HepG2 (cell line): ENCODE results near the gene PIKFYVE. TPM values are rescaled to one million over a fixed set of nuclear protein-coding genes. Genes with fewer than 3 reads are reported as not detected.

Experiments used
- ATF1 ChIP-seq: IDR thresholded peaks from 2 replicates; pipeline ENCODE4 v1.6.1; 2016; ENCODE audit warnings: mild to moderate bottlenecking, control low read depth
- ATF6 ChIP-seq: sonication (generic); formaldehyde crosslinking; conservative IDR thresholded peaks from 2 replicates; pipeline ENCODE4 v1.4.0; 2020; ENCODE audit warnings: missing genetic modification reagents
- ATF7-NPFF ChIP-seq: sonication (generic); formaldehyde crosslinking; IDR thresholded peaks from 2 replicates; pipeline ENCODE4 v1.8.1; 2023; ENCODE audit warnings: mild to moderate bottlenecking, low read depth, missing genetic modification reagents, moderate library complexity
- BRF2 ChIP-seq: sonication (generic); formaldehyde crosslinking; IDR thresholded peaks from 2 replicates; pipeline ENCODE4 v1.8.1; 2022; ENCODE audit warnings: mild to moderate bottlenecking, missing genetic modification reagents
- CBX5 ChIP-seq: sonication (generic); formaldehyde crosslinking; IDR thresholded peaks from 2 replicates; pipeline ENCODE4 v1.4.0; 2020; ENCODE audit warnings: missing genetic modification reagents, borderline replicate concordance
- CC2D1A ChIP-seq: sonication (generic); formaldehyde crosslinking; IDR thresholded peaks from 2 replicates; pipeline ENCODE4 v1.8.1; 2023; ENCODE audit warnings: mild to moderate bottlenecking, missing genetic modification reagents
- FOXK2 ChIP-seq: fragments of 450-650 bp; IDR thresholded peaks from 2 replicates; pipeline ENCODE4 v1.6.1; 2016
- GATAD1 ChIP-seq: IDR thresholded peaks from 2 replicates; pipeline ENCODE4 v1.6.1; 2016; ENCODE audit warnings: missing genetic modification reagents, missing compliant biosample characterization
- GFI1 ChIP-seq: sonication (generic); formaldehyde crosslinking; IDR thresholded peaks from 2 replicates; pipeline ENCODE4 v1.5.0; 2020; ENCODE audit warnings: missing genetic modification reagents, mild to moderate bottlenecking, borderline replicate concordance
- GMEB2 ChIP-seq: IDR thresholded peaks from 2 replicates; pipeline ENCODE4 v1.6.1; 2016; ENCODE audit warnings: missing biosample characterization, missing genetic modification reagents, low read depth
- GTF3A ChIP-seq: sonication (generic); formaldehyde crosslinking; conservative IDR thresholded peaks from 2 replicates; pipeline ENCODE4 v1.4.0; 2020; ENCODE audit warnings: mild to moderate bottlenecking, missing genetic modification reagents
- KAT8 ChIP-seq: IDR thresholded peaks from 2 replicates; pipeline ENCODE4 v1.6.1; 2016; ENCODE audit warnings: missing genetic modification reagents, missing compliant biosample characterization
- MBD4 ChIP-seq: IDR thresholded peaks from 2 replicates; pipeline ENCODE4 v1.6.1; 2012; ENCODE audit warnings: low read length, inconsistent platforms, borderline replicate concordance
- MLX ChIP-seq: IDR thresholded peaks from 2 replicates; pipeline ENCODE4 v1.6.1; 2016
- NFKB2 ChIP-seq: sonication (generic); formaldehyde crosslinking; IDR thresholded peaks from 2 replicates; pipeline ENCODE4 v1.4.0; 2020; ENCODE audit warnings: missing genetic modification reagents, borderline replicate concordance
- NR3C1 ChIP-seq: sonication (generic); formaldehyde crosslinking; IDR thresholded peaks from 2 replicates; pipeline ENCODE4 v1.4.0; 2020; ENCODE audit warnings: missing genetic modification reagents
- RAD51 ChIP-seq: fragments of 450-650 bp; IDR thresholded peaks from 2 replicates; pipeline ENCODE4 v1.6.1; 2016; ENCODE audit warnings: borderline replicate concordance
- SIN3A ChIP-seq: IDR thresholded peaks from 2 replicates; pipeline ENCODE4 v1.6.1; 2011; ENCODE audit warnings: low read depth, mild to moderate bottlenecking, control low read depth, low read length, borderline replicate concordance
- SP140L ChIP-seq: sonication (generic); formaldehyde crosslinking; IDR thresholded peaks from 2 replicates; pipeline ENCODE4 v1.4.0; 2020; ENCODE audit warnings: missing genetic modification reagents, borderline replicate concordance
- TAF15 ChIP-seq: fragments of 200-400 bp; formaldehyde crosslinking; IDR thresholded peaks from one replicate; pipeline ENCODE4 v1.6.1; 2018; ENCODE audit warnings: mild to moderate bottlenecking, low read depth, low read length; ENCODE audit not compliant: poor library complexity, severe bottlenecking
- TGIF2 ChIP-seq: IDR thresholded peaks from 2 replicates; pipeline ENCODE4 v1.6.1; 2016; ENCODE audit warnings: control low read depth, missing compliant biosample characterization
- XBP1 ChIP-seq: sonication (generic); formaldehyde crosslinking; IDR thresholded peaks from 2 replicates; pipeline ENCODE4 v1.5.0; 2020; ENCODE audit warnings: missing genetic modification reagents
- ZFY ChIP-seq: sonication (generic); formaldehyde crosslinking; IDR thresholded peaks from 2 replicates; pipeline ENCODE4 v1.4.0; 2020; ENCODE audit warnings: missing genetic modification reagents
- ZFYVE20 ChIP-seq: sonication (generic); formaldehyde crosslinking; IDR thresholded peaks from 2 replicates; pipeline ENCODE4 v1.8.0; 2023; ENCODE audit warnings: low read depth, mild to moderate bottlenecking, moderate library complexity, missing genetic modification reagents, borderline replicate concordance
- ZNF234 ChIP-seq: sonication (generic); formaldehyde crosslinking; conservative IDR thresholded peaks from 2 replicates; pipeline ENCODE4 v1.5.1; 2020; ENCODE audit warnings: mild to moderate bottlenecking, missing genetic modification reagents
- ZNF264 ChIP-seq: sonication (generic); formaldehyde crosslinking; IDR thresholded peaks from 2 replicates; pipeline ENCODE4 v1.4.0; 2020; ENCODE audit warnings: missing genetic modification reagents
- ZNF331 ChIP-seq: sonication (generic); formaldehyde crosslinking; IDR thresholded peaks from 2 replicates; pipeline ENCODE4 v1.4.0; 2020; ENCODE audit warnings: missing genetic modification reagents
- ZNF543 ChIP-seq: sonication (generic); formaldehyde crosslinking; IDR thresholded peaks from 2 replicates; pipeline ENCODE4 v1.4.0; 2020; ENCODE audit warnings: mild to moderate bottlenecking, missing genetic modification reagents
- ZNF549 ChIP-seq: sonication (generic); formaldehyde crosslinking; IDR thresholded peaks from 2 replicates; pipeline ENCODE4 v1.5.0; 2020; ENCODE audit warnings: missing genetic modification reagents
- polyA plus RNA-seq, 8 experiments: library from polyadenylated mRNA; depleted of rRNA in 3 of 8; stranded (reverse) in 7 of 8; unstranded in 1 of 8; fragments of >200 nt; fragmentation: Illumina TruSeq in 4 of 8; extraction: Trizol in 4 of 8; gene quantifications; 2 replicates each; pipeline versions ENCODE4 v1.2.1 to v1.2.3, GENCODE V29; 2011 to 2016; ENCODE audit warnings: low read depth in 4 of 8, missing spikeins in 1 of 8, mixed read lengths in 1 of 8; ENCODE audit not compliant: insufficient read depth in 1 of 8
- total RNA-seq, 5 experiments: library from RNA; depleted of rRNA; stranded (reverse); fragments of >200 nt; fragmentation: Illumina TruSeq; extraction: Trizol; gene quantifications; 2 replicates each; pipeline ENCODE4 v1.2.3, GENCODE V29; 2016; ENCODE audit warnings: low read depth in 1 of 5

The PIKFYVE gene
- total and polyA plus RNA-seq, 2 of the 13 experiments (the other 11 are each of a cell fraction or from before 2014, with no cell fraction given) = 20.2 to 21.7 TPM

GRCh38 chr2:208253600-208254117 lies 12.4 kb upstream of the PIKFYVE start (continued):
- TF ChIP-seq MLX (CRISPR knock-in tag) (peak; percentile 82), ZNF264 (CRISPR knock-in tag) (peak; percentile 86), NFKB2 (CRISPR knock-in tag) (no peak), GMEB2 (0 out of 2 replicates have a peak, but pooled peaks have one; percentile 15), ZNF549 (CRISPR knock-in tag) (no peak), RAD51 (no peak), CBX5 (CRISPR knock-in tag) (no peak), KAT8 (CRISPR knock-in tag) (peak; percentile 79; the same call in 1 of the 2 replicates), GFI1 (CRISPR knock-in tag) (no peak), MBD4 (peak; percentile 49; the same call in 1 of the 2 replicates), FOXK2 (no peak), ATF6 (CRISPR knock-in tag) (no peak), CC2D1A (CRISPR knock-in tag) (no peak), ATF7-NPFF (CRISPR knock-in tag) (no peak; the same call in 1 of the 2 replicates), BRF2 (CRISPR knock-in tag) (no peak), GATAD1 (CRISPR knock-in tag) (no peak), ZNF331 (CRISPR knock-in tag) (no peak), XBP1 (CRISPR knock-in tag) (no peak), ZNF543 (CRISPR knock-in tag) (no peak; the same call in 1 of the 2 replicates), GTF3A (CRISPR knock-in tag) (no peak), ZNF234 (CRISPR knock-in tag) (no peak), TGIF2 (CRISPR knock-in tag) (no peak), TAF15 (no peak), ATF1 (peak; percentile 52), ZFY (CRISPR knock-in tag) (no peak), SP140L (no peak), ZFYVE20 (CRISPR knock-in tag) (no peak), NR3C1 (CRISPR knock-in tag) (no peak), SIN3A (no peak)
